Left lung (tissue), 10 donors: ENCODE measurements around the gene GJB2. TPM values are rescaled to one million over a fixed set of nuclear protein-coding genes. Genes with fewer than 3 reads are reported as not detected.

Source experiments
- ATAC-seq: fragments of 200-7000 bp; cut with Tn5 transposase; one replicate; pipeline ENCODE4 v1.9.1; 2020; ENCODE audit warnings: moderate library complexity
- DNase-seq, 4 donors: peaks; one replicate each; pipeline ENCODE4 v3.0.0-alpha.2; 2013 to 2020
- H3K27ac ChIP-seq, 2 donors: fragments of 200-600 bp; sonication (generic) in 1 of 2; one replicate each; pipeline versions ENCODE4 v1.5.0 to v1.8.0; 2020 to 2021
- H3K27me3 ChIP-seq, 2 donors: fragments of 200-600 bp; sonication (generic) in 1 of 2; one replicate each; pipeline versions ENCODE4 v1.5.0 to v1.8.0; 2020 to 2021
- H3K36me3 ChIP-seq, 2 donors: fragments of 200-600 bp; sonication (generic) in 1 of 2; one replicate each; pipeline versions ENCODE4 v1.5.0 to v1.8.0; 2020 to 2021
- H3K4me1 ChIP-seq, 2 donors: fragments of 200-600 bp; one replicate each; pipeline ENCODE4 v1.8.0; 2021
- H3K4me3 ChIP-seq, 2 donors: fragments of 200-600 bp; sonication (generic) in 1 of 2; one replicate each; pipeline versions ENCODE4 v1.5.0 to v1.8.0; 2020 to 2021; ENCODE audit warnings: mild to moderate bottlenecking in 1 of 2
- H3K9me3 ChIP-seq, 2 donors: fragments of 200-600 bp; sonication (generic) in 1 of 2; one replicate each; pipeline versions ENCODE4 v1.5.0 to v1.8.0; 2020 to 2021
- CTCF ChIP-seq, 2 donors: fragments of 200-600 bp; sonication (generic) in 1 of 2; IDR thresholded peaks; one replicate each; pipeline versions ENCODE4 v1.5.0 to v1.8.0; 2021; ENCODE audit warnings: antibody characterized with exemption in 2 of 2
- intact Hi-C, 2 donors: fragments of 100-400 bp; cut with DNase I; formaldehyde crosslinking; loops; one replicate each; pipeline versions ENCODE4 v1.11.2 to v1.14.2; 2022
- polyA plus RNA-seq, 6 donors: library from polyadenylated mRNA; unstranded; fragments of 120-200 nt; gene quantifications; one replicate each; pipeline ENCODE4 v1.2.1, GENCODE V29; 2013; ENCODE audit not compliant: insufficient read length in 6 of 6
- total RNA-seq, 2 donors: library from RNA; stranded (reverse); fragmentation: NEBNext Ultra II Directional; extraction: Animal tissue kit (Norgen Biotek cat#: 25700); gene quantifications; one replicate each; pipeline ENCODE4 v1.2.1, GENCODE V29; 2021
- donor health status: DM: no; HTN: yes; CAD: no.
- donor health status: DM: no; HTN: no; CAD: no.

Gene GJB2
- total and polyA plus RNA-seq, 8 donors: 0.42 to 4.3 (median 0.78) TPM

- peaks cover 18 to 32% of the 10 kb centered on the region in 2 donors for H3K4me1 ChIP-seq
- ATAC-seq (peak; percentile 20), DNase-seq (peak in 1 of 4 donors; percentile 72)
- H3K27ac ChIP-seq: no peak overlapping the region
- H3K4me3 ChIP-seq: peak overlapping the region; percentile 43 to 55
- no peaks in the 10 kb centered on the region for H3K9me3 ChIP-seq
- H3K36me3 ChIP-seq: no peaks in the 10 kb centered on the region
- intact Hi-C loops: no loop called here
- peaks cover 49 to 69% of the 10 kb centered on the region in 2 donors for H3K27me3 ChIP-seq
- TF ChIP-seq CTCF (IDR thresholded peaks at IDR 0.05): peak in 1 of 2 donors; percentile 6
Observed at GRCh38 chr13:20193162-20193906, 596 bp upstream of the GJB2 start.

- peak; percentile 50 for ATAC-seq
- no peaks in the 10 kb centered on the region for H3K9me3 ChIP-seq
- H3K4me3 ChIP-seq: peak overlapping the region; percentile 43 to 55
- H3K4me1 ChIP-seq: peaks cover 18 to 32% of the 10 kb centered on the region in 2 donors
- peak in 1 of 4 donors; percentile 80 for DNase-seq
- no peak for TF ChIP-seq CTCF (IDR thresholded peaks at IDR 0.05)
- peaks cover 49 to 65% of the 10 kb centered on the region in 2 donors for H3K27me3 ChIP-seq
- no peak overlapping the region for H3K27ac ChIP-seq
- H3K36me3 ChIP-seq: no peaks in the 10 kb centered on the region
- intact Hi-C loops: no loop called here
Observed at GRCh38 chr13:20192158-20192835, 441 bp downstream of the GJB2 start.

GRCh38 chr13:20191311-20192157 is 1.2 kb downstream of the GJB2 start:
- ATAC-seq: peak; percentile 24

GRCh38 chr13:20190481-20191310 is 2.0 kb downstream of the GJB2 start:
- H3K36me3 ChIP-seq: no peaks in the 10 kb centered on the region
- peaks cover 38 to 49% of the 10 kb centered on the region in 2 donors for H3K27me3 ChIP-seq
- H3K4me1 ChIP-seq: peaks cover 18 to 29% of the 10 kb centered on the region in 2 donors
- DNase-seq (no peak), ATAC-seq (no peak)
- TF ChIP-seq CTCF (IDR thresholded peaks at IDR 0.05): no peak
- H3K27ac ChIP-seq: no peak overlapping the region
- no peaks in the 10 kb centered on the region for H3K9me3 ChIP-seq
- H3K4me3 ChIP-seq: no peak overlapping the region
- intact Hi-C loops: no loop called here

More at GRCh38 chr13:20191311-20192157, 1.2 kb downstream of the GJB2 start:
- H3K27me3 ChIP-seq: peaks cover 44 to 58% of the 10 kb centered on the region in 2 donors
- TF ChIP-seq CTCF (IDR thresholded peaks at IDR 0.05): no peak
- peaks cover 18 to 29% of the 10 kb centered on the region in 2 donors for H3K4me1 ChIP-seq
- no peaks in the 10 kb centered on the region for H3K36me3 ChIP-seq
- H3K9me3 ChIP-seq: no peaks in the 10 kb centered on the region
- H3K27ac ChIP-seq: no peak overlapping the region
- intact Hi-C loops: no loop called here
- peak overlapping the region in 1 of 2 donors; percentile 55 for H3K4me3 ChIP-seq
- no peak for DNase-seq
